Measurements from ENCODE around the gene SPATA13.

The SPATA13 gene

GRCh38 chr13:24134231-24134630 lies 26.3 kb upstream of the SPATA13 start:
- no peak overlapping the region for H3K27ac ChIP-seq
- H3K27me3 ChIP-seq: peaks cover 19% of the 10 kb centered on the region
- no peak for TF ChIP-seq CTCF (IDR thresholded peaks at IDR 0.05)
- H3K9me3 ChIP-seq: no peaks in the 10 kb centered on the region
- H3K4me3 ChIP-seq (ENCODE audit: low read depth in 1 of 2, low read length in 1 of 2): no peak overlapping the region
- H3K4me1 ChIP-seq (ENCODE audit: control insufficient read depth in 1 of 2, insufficient read depth in 1 of 2, low read depth in 1 of 2, low read length in 1 of 2): no peaks in the 10 kb centered on the region
- no peaks in the 10 kb centered on the region for H3K36me3 ChIP-seq

GRCh38 chr13:24134757-24135156 lies 25.8 kb upstream of the SPATA13 start:
- Histone ChIP-seq H3K4me1 (ENCODE audit: control insufficient read depth in 1 of 2, insufficient read depth in 1 of 2, low read depth in 1 of 2, low read length in 1 of 2) (no peaks in the 10 kb centered on the region), H3K27ac (no peak overlapping the region), H3K4me3 (ENCODE audit: low read depth in 1 of 2, low read length in 1 of 2) (no peak overlapping the region), H3K9me3 (no peaks in the 10 kb centered on the region), H3K27me3 (peaks cover 16% of the 10 kb centered on the region), H3K36me3 (no peaks in the 10 kb centered on the region)
- no peak for TF ChIP-seq CTCF (IDR thresholded peaks at IDR 0.05)

GRCh38 chr13:24135674-24136300 lies 24.7 kb upstream of the SPATA13 start:
- H3K4me1 ChIP-seq (ENCODE audit: control insufficient read depth in 1 of 2, insufficient read depth in 1 of 2, low read depth in 1 of 2, low read length in 1 of 2): no peaks in the 10 kb centered on the region
- no peak for TF ChIP-seq CTCF (IDR thresholded peaks at IDR 0.05)
- peaks cover 6% of the 10 kb centered on the region for H3K27me3 ChIP-seq
- no peaks in the 10 kb centered on the region for H3K36me3 ChIP-seq
- no peak overlapping the region for H3K27ac ChIP-seq
- no peak overlapping the region for H3K4me3 ChIP-seq (ENCODE audit: low read depth in 1 of 2, low read length in 1 of 2)
- no peaks in the 10 kb centered on the region for H3K9me3 ChIP-seq

- no peak overlapping the region for H3K4me3 ChIP-seq (ENCODE audit: low read depth in 1 of 2, low read length in 1 of 2)
- no peak for TF ChIP-seq CTCF (IDR thresholded peaks at IDR 0.05)
- H3K27me3 ChIP-seq: no peaks in the 10 kb centered on the region
- no peaks in the 10 kb centered on the region for H3K4me1 ChIP-seq (ENCODE audit: control insufficient read depth in 1 of 2, insufficient read depth in 1 of 2, low read depth in 1 of 2, low read length in 1 of 2)
- H3K36me3 ChIP-seq: no peaks in the 10 kb centered on the region
- no peaks in the 10 kb centered on the region for H3K9me3 ChIP-seq
- H3K27ac ChIP-seq: no peak overlapping the region
Observed at GRCh38 chr13:24138911-24139310, 21.6 kb upstream of the SPATA13 start.

GRCh38 chr13:24141333-24141910 lies 19.1 kb upstream of the SPATA13 start:
- TF ChIP-seq CTCF (IDR thresholded peaks at IDR 0.05): no peak
- H3K4me3 ChIP-seq (ENCODE audit: low read depth in 1 of 2, low read length in 1 of 2): no peak overlapping the region
- no peaks in the 10 kb centered on the region for H3K36me3 ChIP-seq
- H3K9me3 ChIP-seq: no peaks in the 10 kb centered on the region
- H3K27ac ChIP-seq: no peak overlapping the region
- no peaks in the 10 kb centered on the region for H3K27me3 ChIP-seq
- no peaks in the 10 kb centered on the region for H3K4me1 ChIP-seq (ENCODE audit: control insufficient read depth in 1 of 2, insufficient read depth in 1 of 2, low read depth in 1 of 2, low read length in 1 of 2)

Data from neutrophil (primary cell).